ENCODE data around the gene PLB1.

- no peak for TF ChIP-seq CTCF (IDR thresholded peaks at IDR 0.05)
- no peak for TF ChIP-seq POLR2A (IDR thresholded peaks at IDR 0.05)
These were observed 11.0 kb upstream of the PLB1 start for GRCh38 chr2:28484835-28485234.

All from esophagus squamous epithelium (tissue), 4 donors.